ENCODE measurements around the gene BRF1. TPM values are rescaled to one million over a fixed set of nuclear protein-coding genes. Genes with fewer than 3 reads are reported as not detected.

BRF1 gene
- total and polyA plus RNA-seq, 2 of the 8 experiments (the other 6 are each of a cell fraction or from before 2014, with no cell fraction given): 7.7 to 18.3 TPM

DNA sequence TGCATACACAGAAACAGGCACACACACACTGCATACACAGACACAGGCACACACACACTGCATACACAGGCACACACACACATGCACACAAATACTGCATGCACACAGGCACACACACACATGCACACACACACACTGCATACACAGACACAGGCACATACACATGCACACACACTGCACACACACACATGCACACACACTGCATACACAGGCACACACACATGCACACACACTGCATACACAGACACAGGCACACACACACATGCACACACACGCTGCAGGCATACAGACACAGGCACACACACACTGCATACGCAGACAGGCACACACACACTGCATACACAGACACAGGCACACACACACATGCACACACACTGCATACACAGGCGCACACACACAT lies 85.2 kb downstream of the BRF1 start (continued):
- TF ChIP-seq YY1 (IDR thresholded peaks at IDR 0.05; ENCODE audit: low read depth, low read length): no peak
